Spleen (tissue), 11 donors: ENCODE measurements around the gene UFC1. TPM values are rescaled to one million over a fixed set of nuclear protein-coding genes. Genes with fewer than 3 reads are reported as not detected.

ENCODE experiments used
- DNase-seq: peaks from one replicate; pipeline ENCODE4 v3.0.0-alpha.2; 2020
- H3K27ac ChIP-seq, 8 donors: fragments of 200-600 bp; sonication (generic) in 7 of 8; 1 replicate in 4 of 8; 2 replicates in 4 of 8; pipeline versions ENCODE4 v1.5.0 to v1.8.0; 2016 to 2021; ENCODE audit warnings: inconsistent platforms in 4 of 8, mild to moderate bottlenecking in 4 of 8, moderate library complexity in 1 of 8
- H3K27me3 ChIP-seq, 7 donors: fragments of 200-600 bp; sonication (generic) in 6 of 7; replicated peaks in 1 of 7; 1 replicate in 4 of 7; 2 replicates in 3 of 7; pipeline versions ENCODE4 v1.5.0 to v1.8.0; 2016 to 2021; ENCODE audit warnings: inconsistent platforms in 3 of 7, mild to moderate bottlenecking in 1 of 7
- H3K36me3 ChIP-seq, 6 donors: fragments of 200-600 bp; sonication (generic) in 5 of 6; 1 replicate in 4 of 6; 2 replicates in 2 of 6; pipeline versions ENCODE4 v1.5.0 to v1.8.0; 2016 to 2021; ENCODE audit warnings: inconsistent platforms in 2 of 6
- H3K4me1 ChIP-seq, 6 donors: fragments of 200-600 bp; sonication (generic) in 5 of 6; 1 replicate in 3 of 6; 2 replicates in 3 of 6; pipeline versions ENCODE4 v1.5.0 to v1.8.0; 2016 to 2021; ENCODE audit warnings: inconsistent platforms in 3 of 6
- H3K4me3 ChIP-seq, 8 donors: fragments of 200-600 bp; sonication (generic) in 7 of 8; 1 replicate in 4 of 8; 2 replicates in 4 of 8; pipeline versions ENCODE4 v1.5.0 to v1.8.0; 2016 to 2021; ENCODE audit warnings: inconsistent platforms in 4 of 8, mild to moderate bottlenecking in 4 of 8, moderate library complexity in 2 of 8
- H3K9me3 ChIP-seq, 8 donors: fragments of 200-600 bp; sonication (generic) in 7 of 8; 1 replicate in 4 of 8; 2 replicates in 4 of 8; pipeline versions ENCODE4 v1.5.0 to v1.8.0; 2016 to 2021; ENCODE audit warnings: inconsistent platforms in 4 of 8
- POLR2A ChIP-seq, 3 donors: fragments of 450-650 bp; IDR thresholded peaks; one replicate each; pipeline ENCODE4 v1.5.1; 2017; ENCODE audit warnings: antibody characterized with exemption in 3 of 3, mild to moderate bottlenecking in 1 of 3
- POLR2AphosphoS5 ChIP-seq, 3 donors: sonication (generic); formaldehyde crosslinking; IDR thresholded peaks; one replicate each; pipeline ENCODE4 v1.5.1; 2017; ENCODE audit warnings: antibody characterized with exemption in 3 of 3
- WGBS, 5 donors: extraction: QIAGEN DNeasy Blood & Tissue Kit in 3 of 5; methylation state at CpG; one replicate each; pipeline versions ENCODE4 v1.1.5 to v1.1.7; 2013 to 2018; 5-methylcytosine and 5-hydroxymethylcytosine counted together
- intact Hi-C: fragments of 100-400 bp; cut with DNase I; formaldehyde crosslinking; loops from one replicate; pipeline ENCODE4 v1.15.0; 2023; ENCODE audit warnings: low total_unique reads
- polyA plus RNA-seq, 3 donors: library from polyadenylated mRNA; stranded (reverse); fragments of 200-250 nt; gene quantifications; one replicate each; pipeline ENCODE4 v1.2.1, GENCODE V29; 2013
- total RNA-seq, 7 donors: library from RNA; depleted of rRNA in 3 of 7; stranded (reverse); fragments of >200 nt in 3 of 7; fragmentation: NEBNext Ultra II Directional in 4 of 7; extraction: Animal tissue kit (Norgen Biotek cat#: 25700) in 4 of 7; gene quantifications; one replicate each; pipeline versions ENCODE4 v1.1.0 to v1.2.1, GENCODE V29; 2016 to 2021
- TF ChIP-seq, protein P1 (sequence below), 11 experiments: fragments of 200-600 bp in 7 of 11; fragments of 450-650 bp in 4 of 11; sonication (generic) in 4 of 11; IDR thresholded peaks in 8 of 11; conservative IDR thresholded peaks in 3 of 11; 1 replicate in 7 of 11; 2 replicates in 4 of 11; pipeline versions ENCODE4 v1.4.0 to v1.8.0; 2016 to 2021; ENCODE audit warnings: antibody characterized with exemption in 11 of 11, inconsistent platforms in 4 of 11, mild to moderate bottlenecking in 1 of 11
- donor health status: healthy with polysubstance abuse.
- donor health status: DM: no; HTN: no; CAD: no; lungs with moderate emphysema.
- donor health status: DM: no; HTN: no; CAD: no.
- donor health status: Bipolar disorder and iron deficiency.
- donor health status: healthy.
- donor health status: DM: no; HTN: no; CAD: no.
- donor health status: DM: yes; HTN: yes; CAD: no.

UFC1 gene
- total and polyA plus RNA-seq, 10 donors: 62.8 to 130 (median 74.7) TPM

DNA sequence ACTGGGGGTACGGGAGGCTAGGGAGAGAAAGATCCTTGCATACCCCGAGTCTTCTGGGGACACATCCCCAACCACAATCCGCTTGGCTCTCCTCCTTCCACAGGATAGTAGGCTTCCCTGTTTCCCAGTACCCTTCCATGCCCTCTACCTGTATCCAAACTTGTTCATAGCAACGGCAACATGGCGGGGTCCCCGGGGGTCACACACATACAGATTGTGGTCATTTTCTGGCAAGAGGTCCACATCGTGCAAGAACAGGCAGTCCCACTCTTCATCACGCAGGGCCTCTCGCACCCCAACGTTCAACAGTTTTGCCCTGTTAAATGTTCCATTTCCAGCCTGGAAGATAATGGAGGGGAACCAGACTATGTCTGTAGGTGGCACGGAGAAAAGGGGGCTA lies 19.9 kb downstream of the UFC1 start:
- Histone ChIP-seq H3K4me3 (no peak overlapping the region), H3K27me3 (no peaks in the 10 kb centered on the region), H3K9me3 (no peaks in the 10 kb centered on the region), H3K27ac (peak overlapping the region in 5 of 8 donors; percentile 3 to 62 (median 42)), H3K4me1 (peaks cover 18 to 67% (median 42%) of the 10 kb centered on the region in 6 donors), H3K36me3 (peaks cover 5 to 75% (median 64%) of the 10 kb centered on the region in 6 donors)
- peak; percentile 53 for DNase-seq
- no peak for TF ChIP-seq POLR2AphosphoS5 (IDR thresholded peaks at IDR 0.05)
- TF ChIP-seq POLR2A (IDR thresholded peaks at IDR 0.05): no peak
- TF ChIP-seq, protein P1, sequence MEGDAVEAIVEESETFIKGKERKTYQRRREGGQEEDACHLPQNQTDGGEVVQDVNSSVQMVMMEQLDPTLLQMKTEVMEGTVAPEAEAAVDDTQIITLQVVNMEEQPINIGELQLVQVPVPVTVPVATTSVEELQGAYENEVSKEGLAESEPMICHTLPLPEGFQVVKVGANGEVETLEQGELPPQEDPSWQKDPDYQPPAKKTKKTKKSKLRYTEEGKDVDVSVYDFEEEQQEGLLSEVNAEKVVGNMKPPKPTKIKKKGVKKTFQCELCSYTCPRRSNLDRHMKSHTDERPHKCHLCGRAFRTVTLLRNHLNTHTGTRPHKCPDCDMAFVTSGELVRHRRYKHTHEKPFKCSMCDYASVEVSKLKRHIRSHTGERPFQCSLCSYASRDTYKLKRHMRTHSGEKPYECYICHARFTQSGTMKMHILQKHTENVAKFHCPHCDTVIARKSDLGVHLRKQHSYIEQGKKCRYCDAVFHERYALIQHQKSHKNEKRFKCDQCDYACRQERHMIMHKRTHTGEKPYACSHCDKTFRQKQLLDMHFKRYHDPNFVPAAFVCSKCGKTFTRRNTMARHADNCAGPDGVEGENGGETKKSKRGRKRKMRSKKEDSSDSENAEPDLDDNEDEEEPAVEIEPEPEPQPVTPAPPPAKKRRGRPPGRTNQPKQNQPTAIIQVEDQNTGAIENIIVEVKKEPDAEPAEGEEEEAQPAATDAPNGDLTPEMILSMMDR (IDR thresholded peaks at IDR 0.05 in 8 of 11, conservative IDR thresholded peaks at IDR 0.05 in 3 of 11): no peak
- intact Hi-C loops: no loop called here
- 92 to 95% (median 95%) methylated on average over 11 of the region's 11 CpGs for WGBS, 5 donors

DNA sequence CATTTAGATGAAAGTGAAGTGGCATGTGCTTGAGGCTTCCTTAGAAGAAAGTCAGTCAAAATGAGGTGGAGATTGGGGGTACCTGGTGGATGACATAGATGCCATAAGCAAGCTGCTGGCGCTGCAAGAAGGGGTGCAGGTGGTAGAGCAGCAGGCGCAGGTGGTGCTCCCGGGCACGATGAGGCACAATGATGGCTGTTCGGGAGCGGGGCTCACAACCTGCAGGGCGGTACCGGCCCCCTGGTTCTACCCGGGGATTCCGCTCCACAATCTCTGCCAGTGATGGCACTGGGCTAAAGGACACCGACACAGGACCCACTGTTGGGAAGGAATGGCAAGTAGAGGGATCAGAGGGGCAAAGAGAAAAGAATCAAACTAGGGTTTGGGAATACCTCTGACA lies 21.1 kb downstream of the UFC1 start:
- intact Hi-C loops: no loop called here
- H3K27me3 ChIP-seq: no peaks in the 10 kb centered on the region
- H3K4me3 ChIP-seq: peak overlapping the region in 1 of 8 donors; percentile 95
- peaks cover 18 to 73% (median 42%) of the 10 kb centered on the region in 6 donors for H3K4me1 ChIP-seq
- peak overlapping the region in 3 of 8 donors; percentile 91 to 95 (median 95) for H3K27ac ChIP-seq
- H3K9me3 ChIP-seq: no peaks in the 10 kb centered on the region
- H3K36me3 ChIP-seq: peaks cover 5 to 63% (median 57%) of the 10 kb centered on the region in 6 donors
- peak; percentile 76 for DNase-seq
- TF ChIP-seq, protein P1 (IDR thresholded peaks at IDR 0.05 in 8 of 11, conservative IDR thresholded peaks at IDR 0.05 in 3 of 11): no peak
- TF ChIP-seq POLR2AphosphoS5 (IDR thresholded peaks at IDR 0.05): no peak
- no peak for TF ChIP-seq POLR2A (IDR thresholded peaks at IDR 0.05)
- 92 to 99% (median 96%) methylated on average over 11 of the region's 11 CpGs for WGBS, 5 donors

DNA sequence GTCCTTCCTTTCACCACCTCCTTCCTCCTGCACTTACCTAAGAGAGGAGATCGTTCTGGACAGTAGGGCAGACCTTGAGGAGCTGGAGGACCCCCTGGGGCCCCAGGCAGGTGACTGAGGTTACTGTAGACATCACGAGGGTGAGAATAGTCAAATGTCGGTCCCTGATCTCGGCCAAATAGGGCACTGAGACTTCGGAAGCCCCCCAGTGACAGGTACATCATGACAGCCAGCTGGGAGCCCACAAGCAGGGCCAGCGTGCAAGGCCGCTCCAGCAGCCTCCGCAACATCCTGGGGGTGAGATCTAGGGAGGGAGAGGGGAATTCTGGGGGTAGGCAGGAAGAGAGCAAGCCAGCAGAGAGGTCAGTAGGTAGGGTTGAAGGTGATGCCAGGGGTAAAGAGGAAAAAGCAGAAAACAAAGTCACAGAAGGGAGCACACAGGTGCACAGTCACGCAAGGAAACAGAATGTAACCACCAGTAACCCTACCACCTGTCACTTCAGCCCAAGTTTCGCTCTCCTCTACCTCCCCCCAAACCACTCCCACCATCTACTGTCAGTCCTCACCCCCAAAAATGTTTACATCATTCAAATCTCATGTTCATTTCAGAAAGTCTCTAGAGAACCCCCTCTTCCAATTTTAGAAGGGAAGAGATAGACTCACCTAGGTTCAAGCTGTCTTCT lies 22.1 kb downstream of the UFC1 start:
- peak overlapping the region in 6 of 8 donors; percentile 71 to 95 (median 76) for H3K4me3 ChIP-seq
- peak overlapping the region in 7 of 8 donors; percentile 79 to 95 (median 93) for H3K27ac ChIP-seq
- DNase-seq: peak; percentile 76
- TF ChIP-seq, protein P1 (IDR thresholded peaks at IDR 0.05 in 8 of 11, conservative IDR thresholded peaks at IDR 0.05 in 3 of 11): no peak
- TF ChIP-seq POLR2A (IDR thresholded peaks at IDR 0.05) (no peak), POLR2AphosphoS5 (IDR thresholded peaks at IDR 0.05) (no peak)
- intact Hi-C loops: no loop called here
- peaks cover 5 to 53% (median 47%) of the 10 kb centered on the region in 6 donors for H3K36me3 ChIP-seq
- 75 to 85% (median 83%) methylated on average over 10 of the region's 10 CpGs for WGBS, 5 donors
- no peaks in the 10 kb centered on the region for H3K27me3 ChIP-seq
- H3K9me3 ChIP-seq: no peaks in the 10 kb centered on the region
- peaks cover 18 to 83% (median 50%) of the 10 kb centered on the region in 6 donors for H3K4me1 ChIP-seq

DNA sequence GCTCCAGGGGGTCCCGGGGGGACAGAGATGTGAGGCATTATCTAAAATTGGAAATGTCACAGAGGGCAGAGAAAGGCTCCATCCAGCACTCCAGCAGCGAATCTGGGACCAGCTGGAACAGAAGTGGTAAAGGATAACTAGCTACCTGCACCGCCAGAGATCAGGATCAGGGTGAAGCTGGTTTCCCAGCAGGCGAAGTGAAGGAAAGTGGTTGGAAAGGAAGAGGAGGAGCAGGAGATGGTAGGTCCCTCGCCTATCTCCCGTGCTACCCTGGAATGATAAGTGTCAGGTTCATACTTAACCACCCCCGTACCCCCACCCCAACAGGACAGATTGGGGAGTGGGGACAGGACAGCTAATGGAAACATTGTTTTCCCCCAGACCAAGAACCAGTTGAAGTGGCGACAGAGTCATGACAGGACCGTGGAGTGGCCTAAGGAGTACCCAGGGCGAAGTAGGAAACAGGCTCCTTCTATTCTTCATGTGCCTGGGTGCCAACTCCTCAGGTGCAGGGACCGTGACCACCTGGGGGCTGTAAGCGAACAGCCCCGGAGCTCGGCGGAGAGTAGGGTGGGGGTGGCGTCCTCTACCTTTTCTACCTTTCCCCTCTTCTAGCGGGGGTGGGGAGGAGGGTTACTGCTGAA lies 22.8 kb downstream of the UFC1 start:
- intact Hi-C loops: no loop called here
- TF ChIP-seq POLR2A (IDR thresholded peaks at IDR 0.05) (no peak), POLR2AphosphoS5 (IDR thresholded peaks at IDR 0.05) (no peak)
- TF ChIP-seq, protein P1 (IDR thresholded peaks at IDR 0.05 in 8 of 11, conservative IDR thresholded peaks at IDR 0.05 in 3 of 11): no peak
- Histone ChIP-seq H3K36me3 (peaks cover 3 to 46% (median 41%) of the 10 kb centered on the region in 6 donors), H3K27me3 (no peaks in the 10 kb centered on the region), H3K27ac (peak overlapping the region; percentile 79 to 95 (median 92)), H3K4me3 (peak overlapping the region; percentile 71 to 95 (median 76)), H3K9me3 (no peaks in the 10 kb centered on the region), H3K4me1 (peaks cover 18 to 89% (median 57%) of the 10 kb centered on the region in 6 donors)
- peak; percentile 57 for DNase-seq
- WGBS, 5 donors: 19 to 27% (median 24%) methylated on average over 16 to 17 of the region's 17 CpGs
